Measurements from ENCODE around the gene PARP14. TPM values are rescaled to one million over a fixed set of nuclear protein-coding genes. Genes with fewer than 3 reads are reported as not detected.
"Not testable (repeated sequence)": the region's sequence is repeated elsewhere in the genome, so short reads cannot be mapped to it uniquely, and the experiment has no call there.

Gene PARP14
- total and polyA plus RNA-seq, 4 donors = 13.9 to 40.3 (median 24.7) TPM

GRCh38 chr3:122690096-122690495 lies 9.5 kb downstream of the PARP14 start:
- Histone ChIP-seq H3K4me1 (ENCODE audit: control insufficient read depth, insufficient read depth, low read length) (no peaks in the 10 kb centered on the region), H3K9me3 (ENCODE audit: control insufficient read depth, insufficient read depth, low read length) (no peaks in the 10 kb centered on the region), H3K27me3 (ENCODE audit: control insufficient read depth, insufficient read depth, low read length) (no peaks in the 10 kb centered on the region), H3K4me3 (ENCODE audit: low read depth, low read length) (no peak overlapping the region), H3K36me3 (ENCODE audit: control insufficient read depth, insufficient read depth, low read length) (peaks cover 2% of the 10 kb centered on the region), H3K27ac (ENCODE audit: low read depth, low read length) (no peak overlapping the region)
- no CpG with 5 or more reads among the region's 1 CpG for WGBS (ENCODE audit: insufficient coverage)
- DNase-seq (ENCODE audit: low read depth in 4 of 6, low spot score in 6 of 6) = no peak

GRCh38 chr3:122691195-122691594 lies 10.6 kb downstream of the PARP14 start:
- Histone ChIP-seq H3K27ac (ENCODE audit: low read depth, low read length) (no peak overlapping the region), H3K4me3 (ENCODE audit: low read depth, low read length) (no peak overlapping the region), H3K27me3 (ENCODE audit: control insufficient read depth, insufficient read depth, low read length) (no peaks in the 10 kb centered on the region), H3K36me3 (ENCODE audit: control insufficient read depth, insufficient read depth, low read length) (peaks cover 2% of the 10 kb centered on the region), H3K4me1 (ENCODE audit: control insufficient read depth, insufficient read depth, low read length) (no peaks in the 10 kb centered on the region), H3K9me3 (ENCODE audit: control insufficient read depth, insufficient read depth, low read length) (no peaks in the 10 kb centered on the region)
- 80% methylated on average over 1 of the region's 4 CpGs for WGBS (ENCODE audit: insufficient coverage)
- peak in 1 of 6 donors; percentile 4 for DNase-seq (ENCODE audit: low read depth in 4 of 6, low spot score in 6 of 6)

- H3K9me3 ChIP-seq (ENCODE audit: control insufficient read depth, insufficient read depth, low read length) = no peaks in the 10 kb centered on the region
- H3K27me3 ChIP-seq (ENCODE audit: control insufficient read depth, insufficient read depth, low read length) = no peaks in the 10 kb centered on the region
- DNase-seq (ENCODE audit: low read depth in 4 of 6, low spot score in 6 of 6) = no peak
- no peak overlapping the region for H3K27ac ChIP-seq (ENCODE audit: low read depth, low read length)
- no peaks in the 10 kb centered on the region for H3K4me1 ChIP-seq (ENCODE audit: control insufficient read depth, insufficient read depth, low read length)
- H3K36me3 ChIP-seq (ENCODE audit: control insufficient read depth, insufficient read depth, low read length) = peaks cover 2% of the 10 kb centered on the region
- no peak overlapping the region for H3K4me3 ChIP-seq (ENCODE audit: low read depth, low read length)
- WGBS (ENCODE audit: insufficient coverage) = 100% methylated on average over 1 of the region's 3 CpGs
Measured at GRCh38 chr3:122692674-122693073, 12.0 kb downstream of the PARP14 start.

- Histone ChIP-seq H3K27ac (ENCODE audit: low read depth, low read length) (no peak overlapping the region), H3K9me3 (ENCODE audit: control insufficient read depth, insufficient read depth, low read length) (no peaks in the 10 kb centered on the region), H3K27me3 (ENCODE audit: control insufficient read depth, insufficient read depth, low read length) (no peaks in the 10 kb centered on the region), H3K4me1 (ENCODE audit: control insufficient read depth, insufficient read depth, low read length) (no peaks in the 10 kb centered on the region), H3K36me3 (ENCODE audit: control insufficient read depth, insufficient read depth, low read length) (no peaks in the 10 kb centered on the region), H3K4me3 (ENCODE audit: low read depth, low read length) (no peak overlapping the region)
- WGBS (ENCODE audit: insufficient coverage) = 78% methylated on average over 4 of the region's 7 CpGs
- DNase-seq (ENCODE audit: low read depth in 4 of 6, low spot score in 6 of 6) = no peak
Measured at GRCh38 chr3:122694966-122695365, 14.3 kb downstream of the PARP14 start.

- Histone ChIP-seq H3K4me1 (ENCODE audit: control insufficient read depth, insufficient read depth, low read length) (no peaks in the 10 kb centered on the region), H3K27ac (ENCODE audit: low read depth, low read length) (no peak overlapping the region), H3K36me3 (ENCODE audit: control insufficient read depth, insufficient read depth, low read length) (peaks cover 4% of the 10 kb centered on the region), H3K9me3 (ENCODE audit: control insufficient read depth, insufficient read depth, low read length) (no peaks in the 10 kb centered on the region), H3K4me3 (ENCODE audit: low read depth, low read length) (no peak overlapping the region), H3K27me3 (ENCODE audit: control insufficient read depth, insufficient read depth, low read length) (no peaks in the 10 kb centered on the region)
- no peak for DNase-seq (ENCODE audit: low read depth in 4 of 6, low spot score in 6 of 6)
Measured at GRCh38 chr3:122695927-122696561, 15.4 kb downstream of the PARP14 start.

GRCh38 chr3:122697952-122698620 lies 17.4 kb downstream of the PARP14 start:
- no peak overlapping the region for H3K4me3 ChIP-seq (ENCODE audit: low read depth, low read length)
- no peak for DNase-seq (ENCODE audit: low read depth in 4 of 6, low spot score in 6 of 6)
- no peaks in the 10 kb centered on the region for H3K9me3 ChIP-seq (ENCODE audit: control insufficient read depth, insufficient read depth, low read length)
- H3K27me3 ChIP-seq (ENCODE audit: control insufficient read depth, insufficient read depth, low read length) = no peaks in the 10 kb centered on the region
- H3K36me3 ChIP-seq (ENCODE audit: control insufficient read depth, insufficient read depth, low read length) = peaks cover 5% of the 10 kb centered on the region
- H3K4me1 ChIP-seq (ENCODE audit: control insufficient read depth, insufficient read depth, low read length) = no peaks in the 10 kb centered on the region
- no peak overlapping the region for H3K27ac ChIP-seq (ENCODE audit: low read depth, low read length)
- no CpG with 5 or more reads among the region's 2 CpGs for WGBS (ENCODE audit: insufficient coverage)

GRCh38 chr3:122700193-122700592 lies 19.6 kb downstream of the PARP14 start:
- WGBS (ENCODE audit: insufficient coverage) = no CpG with 5 or more reads among the region's 2 CpGs

GRCh38 chr3:122705379-122705778 lies 24.7 kb downstream of the PARP14 start:
- Histone ChIP-seq H3K4me3 (ENCODE audit: low read depth, low read length) (no peak overlapping the region), H3K27me3 (ENCODE audit: control insufficient read depth, insufficient read depth, low read length) (no peaks in the 10 kb centered on the region), H3K36me3 (ENCODE audit: control insufficient read depth, insufficient read depth, low read length) (peaks cover 5% of the 10 kb centered on the region), H3K4me1 (ENCODE audit: control insufficient read depth, insufficient read depth, low read length) (no peaks in the 10 kb centered on the region), H3K27ac (ENCODE audit: low read depth, low read length) (no peak overlapping the region), H3K9me3 (ENCODE audit: control insufficient read depth, insufficient read depth, low read length) (no peaks in the 10 kb centered on the region)
- peak in 1 of 6 donors; percentile 17 for DNase-seq (ENCODE audit: low read depth in 4 of 6, low spot score in 6 of 6)
- WGBS (ENCODE audit: insufficient coverage) = no CpG with 5 or more reads among the region's 1 CpG

More at GRCh38 chr3:122700193-122700592, 19.6 kb downstream of the PARP14 start:
- no peak overlapping the region for H3K4me3 ChIP-seq (ENCODE audit: low read depth, low read length)
- H3K27ac ChIP-seq (ENCODE audit: low read depth, low read length) = no peak overlapping the region
- H3K9me3 ChIP-seq (ENCODE audit: control insufficient read depth, insufficient read depth, low read length) = no peaks in the 10 kb centered on the region
- peaks cover 5% of the 10 kb centered on the region for H3K36me3 ChIP-seq (ENCODE audit: control insufficient read depth, insufficient read depth, low read length)
- H3K27me3 ChIP-seq (ENCODE audit: control insufficient read depth, insufficient read depth, low read length) = no peaks in the 10 kb centered on the region
- no peak for DNase-seq (ENCODE audit: low read depth in 4 of 6, low spot score in 6 of 6)
- H3K4me1 ChIP-seq (ENCODE audit: control insufficient read depth, insufficient read depth, low read length) = no peaks in the 10 kb centered on the region

GRCh38 chr3:122710616-122711251 lies 30.1 kb downstream of the PARP14 start:
- no CpG with 5 or more reads among the region's 1 CpG for WGBS (ENCODE audit: insufficient coverage)
- not testable (repeated sequence) for DNase-seq (ENCODE audit: low read depth in 4 of 6, low spot score in 6 of 6); H3K27me3 ChIP-seq (ENCODE audit: control insufficient read depth, insufficient read depth, low read length); H3K36me3 ChIP-seq (ENCODE audit: control insufficient read depth, insufficient read depth, low read length); H3K27ac ChIP-seq (ENCODE audit: low read depth, low read length); H3K9me3 ChIP-seq (ENCODE audit: control insufficient read depth, insufficient read depth, low read length); H3K4me3 ChIP-seq (ENCODE audit: low read depth, low read length); H3K4me1 ChIP-seq (ENCODE audit: control insufficient read depth, insufficient read depth, low read length)

GRCh38 chr3:122714273-122714672 lies 33.6 kb downstream of the PARP14 start:
- Histone ChIP-seq H3K4me1 (ENCODE audit: control insufficient read depth, insufficient read depth, low read length) (no peaks in the 10 kb centered on the region), H3K9me3 (ENCODE audit: control insufficient read depth, insufficient read depth, low read length) (no peaks in the 10 kb centered on the region), H3K4me3 (ENCODE audit: low read depth, low read length) (no peak overlapping the region), H3K36me3 (ENCODE audit: control insufficient read depth, insufficient read depth, low read length) (peaks cover 3% of the 10 kb centered on the region), H3K27me3 (ENCODE audit: control insufficient read depth, insufficient read depth, low read length) (no peaks in the 10 kb centered on the region), H3K27ac (ENCODE audit: low read depth, low read length) (no peak overlapping the region)
- WGBS (ENCODE audit: insufficient coverage) = 80% methylated on average over 1 of the region's 3 CpGs
- no peak for DNase-seq (ENCODE audit: low read depth in 4 of 6, low spot score in 6 of 6)
